Sigmoid colon (tissue), 7 donors: Measurements from ENCODE around the gene EMP3. TPM values are rescaled to one million over a fixed set of nuclear protein-coding genes. Genes with fewer than 3 reads are reported as not detected.

Source experiments
- DNase-seq: peaks from one replicate; pipeline ENCODE4 v3.0.0-alpha.2; 2019
- H3K27ac ChIP-seq, 4 donors: fragments of 200-600 bp; sonication (generic); one replicate each; pipeline ENCODE4 v1.5.1; 2016 to 2019; ENCODE audit warnings: mild to moderate bottlenecking in 1 of 4
- H3K27me3 ChIP-seq, 3 donors: fragments of 200-600 bp; sonication (generic); one replicate each; pipeline ENCODE4 v1.5.1; 2019; ENCODE audit warnings: mild to moderate bottlenecking in 1 of 3
- H3K36me3 ChIP-seq, 4 donors: fragments of 200-600 bp; sonication (generic); one replicate each; pipeline ENCODE4 v1.5.1; 2016 to 2019
- H3K4me1 ChIP-seq, 4 donors: fragments of 200-600 bp; sonication (generic); one replicate each; pipeline ENCODE4 v1.5.1; 2017 to 2019
- H3K4me3 ChIP-seq, 4 donors: fragments of 200-600 bp; sonication (generic); one replicate each; pipeline ENCODE4 v1.5.1; 2017 to 2019; ENCODE audit warnings: mild to moderate bottlenecking in 2 of 4, moderate library complexity in 1 of 4
- H3K9me3 ChIP-seq, 4 donors: fragments of 200-600 bp in 3 of 4; sonication (generic) in 3 of 4; one replicate each; pipeline versions ENCODE4 v1.5.1 to v1.6.1; 2013 to 2019
- EP300 ChIP-seq, 4 donors: sonication (generic); formaldehyde crosslinking; IDR thresholded peaks; one replicate each; pipeline ENCODE4 v1.6.1; 2017; ENCODE audit warnings: antibody characterized with exemption in 4 of 4
- POLR2A ChIP-seq, 2 donors: fragments of 450-650 bp; IDR thresholded peaks; one replicate each; pipeline ENCODE4 v1.6.1; 2016; ENCODE audit warnings: antibody characterized with exemption in 2 of 2, mild to moderate bottlenecking in 2 of 2, moderate library complexity in 2 of 2
- POLR2AphosphoS5 ChIP-seq, 4 donors: sonication (generic); formaldehyde crosslinking; IDR thresholded peaks; one replicate each; pipeline ENCODE4 v1.6.1; 2017; ENCODE audit warnings: antibody characterized with exemption in 4 of 4
- WGBS, 2 donors: extraction: QIAGEN DNeasy Blood & Tissue Kit; methylation state at CpG; one replicate each; pipeline ENCODE4 v1.1.7; 2013; 5-methylcytosine and 5-hydroxymethylcytosine counted together
- intact Hi-C: fragments of 100-400 bp; cut with DNase I; formaldehyde crosslinking; loops from one replicate; pipeline ENCODE4 v1.15.1; 2023
- polyA plus RNA-seq, 3 donors: library from polyadenylated mRNA; stranded (reverse); fragments of 200-250 nt; gene quantifications; one replicate each; pipeline ENCODE4 v1.2.3, GENCODE V29; 2013
- total RNA-seq, 4 donors: library from RNA; depleted of rRNA; stranded (reverse); fragments of >200 nt; gene quantifications; one replicate each; pipeline ENCODE4 v1.1.0, GENCODE V29; 2016
- TF ChIP-seq, protein P1 (sequence below), 4 experiments: fragments of 450-650 bp in 3 of 4; fragments of 200-600 bp in 1 of 4; IDR thresholded peaks; one replicate each; pipeline ENCODE4 v1.5.1; 2016 to 2019; ENCODE audit warnings: antibody characterized with exemption in 4 of 4, mild to moderate bottlenecking in 3 of 4, moderate library complexity in 2 of 4
- donor health status: healthy with polysubstance abuse.
- donor health status: Bipolar disorder and iron deficiency.
- donor health status: healthy.

The EMP3 gene
- total and polyA plus RNA-seq, 7 donors: 21.7 to 77.1 (median 60.4) TPM

DNA sequence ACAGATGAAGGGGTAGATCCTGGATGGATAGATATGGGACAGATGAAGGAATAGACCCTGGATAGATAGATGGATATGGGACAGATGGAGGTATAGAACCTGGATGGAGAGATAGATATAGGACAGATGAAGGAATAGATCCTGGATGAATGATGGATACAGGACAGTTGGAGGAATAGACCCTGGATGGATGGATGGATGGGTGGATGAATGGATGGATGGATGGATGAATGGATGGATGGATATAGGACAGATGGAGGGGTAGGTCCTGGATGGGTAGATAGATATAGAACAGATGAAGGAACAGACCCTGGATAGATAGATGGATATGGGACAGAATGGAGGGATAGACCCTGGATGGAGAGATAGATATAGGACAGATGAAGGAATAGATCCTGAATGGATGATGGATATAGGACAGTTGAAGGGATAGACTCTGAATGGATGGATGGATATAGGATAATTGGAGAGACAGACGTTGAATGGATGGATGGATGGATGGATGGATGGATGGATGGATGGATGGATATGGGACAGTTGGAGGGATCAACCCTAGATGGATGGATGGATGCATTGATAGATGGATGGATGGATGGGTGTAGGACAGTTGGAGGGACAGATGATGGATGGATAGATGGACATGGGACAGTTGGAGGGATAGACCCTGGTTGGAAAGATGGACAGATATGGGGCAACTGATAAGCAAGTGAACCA lies 23.3 kb upstream of the EMP3 start:
- intact Hi-C loops: no loop called here
- H3K9me3 ChIP-seq: no peaks in the 10 kb centered on the region
- H3K36me3 ChIP-seq: no peaks in the 10 kb centered on the region
- no peak overlapping the region for H3K4me3 ChIP-seq
- TF ChIP-seq, protein P1, sequence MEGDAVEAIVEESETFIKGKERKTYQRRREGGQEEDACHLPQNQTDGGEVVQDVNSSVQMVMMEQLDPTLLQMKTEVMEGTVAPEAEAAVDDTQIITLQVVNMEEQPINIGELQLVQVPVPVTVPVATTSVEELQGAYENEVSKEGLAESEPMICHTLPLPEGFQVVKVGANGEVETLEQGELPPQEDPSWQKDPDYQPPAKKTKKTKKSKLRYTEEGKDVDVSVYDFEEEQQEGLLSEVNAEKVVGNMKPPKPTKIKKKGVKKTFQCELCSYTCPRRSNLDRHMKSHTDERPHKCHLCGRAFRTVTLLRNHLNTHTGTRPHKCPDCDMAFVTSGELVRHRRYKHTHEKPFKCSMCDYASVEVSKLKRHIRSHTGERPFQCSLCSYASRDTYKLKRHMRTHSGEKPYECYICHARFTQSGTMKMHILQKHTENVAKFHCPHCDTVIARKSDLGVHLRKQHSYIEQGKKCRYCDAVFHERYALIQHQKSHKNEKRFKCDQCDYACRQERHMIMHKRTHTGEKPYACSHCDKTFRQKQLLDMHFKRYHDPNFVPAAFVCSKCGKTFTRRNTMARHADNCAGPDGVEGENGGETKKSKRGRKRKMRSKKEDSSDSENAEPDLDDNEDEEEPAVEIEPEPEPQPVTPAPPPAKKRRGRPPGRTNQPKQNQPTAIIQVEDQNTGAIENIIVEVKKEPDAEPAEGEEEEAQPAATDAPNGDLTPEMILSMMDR (IDR thresholded peaks at IDR 0.05): no peak
- TF ChIP-seq EP300 (IDR thresholded peaks at IDR 0.05): no peak
- TF ChIP-seq POLR2AphosphoS5 (IDR thresholded peaks at IDR 0.05): no peak
- no peak for TF ChIP-seq POLR2A (IDR thresholded peaks at IDR 0.05)
- WGBS, 2 donors: 96 to 97% methylated on average over 1 of the region's 1 CpG
- no peaks in the 10 kb centered on the region for H3K4me1 ChIP-seq
- H3K27me3 ChIP-seq: no peaks in the 10 kb centered on the region
- no peak overlapping the region for H3K27ac ChIP-seq
- DNase-seq: no peak

GRCh38 chr19:48302600-48302959 lies 22.8 kb upstream of the EMP3 start:
- Histone ChIP-seq H3K27me3 (no peaks in the 10 kb centered on the region), H3K9me3 (no peaks in the 10 kb centered on the region), H3K4me1 (no peaks in the 10 kb centered on the region), H3K36me3 (no peaks in the 10 kb centered on the region), H3K4me3 (no peak overlapping the region), H3K27ac (no peak overlapping the region)
- intact Hi-C loops: no loop called here
- WGBS, 2 donors: 92 to 94% methylated on average over 12 of the region's 12 CpGs
- TF ChIP-seq POLR2AphosphoS5 (IDR thresholded peaks at IDR 0.05): no peak
- TF ChIP-seq, protein P1 (IDR thresholded peaks at IDR 0.05): no peak
- no peak for TF ChIP-seq EP300 (IDR thresholded peaks at IDR 0.05)
- TF ChIP-seq POLR2A (IDR thresholded peaks at IDR 0.05): no peak
- no peak for DNase-seq

- Histone ChIP-seq H3K9me3 (no peaks in the 10 kb centered on the region), H3K4me3 (no peak overlapping the region), H3K27me3 (no peaks in the 10 kb centered on the region), H3K27ac (no peak overlapping the region), H3K36me3 (no peaks in the 10 kb centered on the region), H3K4me1 (no peaks in the 10 kb centered on the region)
- TF ChIP-seq POLR2A (IDR thresholded peaks at IDR 0.05) (no peak), POLR2AphosphoS5 (IDR thresholded peaks at IDR 0.05) (no peak), EP300 (IDR thresholded peaks at IDR 0.05) (no peak)
- TF ChIP-seq, protein P1 (IDR thresholded peaks at IDR 0.05): no peak
- no peak for DNase-seq
- WGBS, 2 donors: 91 to 93% methylated on average over 13 of the region's 13 CpGs
- intact Hi-C loops: no loop called here
Observed at GRCh38 chr19:48303367-48303766, 22.0 kb upstream of the EMP3 start.

DNA sequence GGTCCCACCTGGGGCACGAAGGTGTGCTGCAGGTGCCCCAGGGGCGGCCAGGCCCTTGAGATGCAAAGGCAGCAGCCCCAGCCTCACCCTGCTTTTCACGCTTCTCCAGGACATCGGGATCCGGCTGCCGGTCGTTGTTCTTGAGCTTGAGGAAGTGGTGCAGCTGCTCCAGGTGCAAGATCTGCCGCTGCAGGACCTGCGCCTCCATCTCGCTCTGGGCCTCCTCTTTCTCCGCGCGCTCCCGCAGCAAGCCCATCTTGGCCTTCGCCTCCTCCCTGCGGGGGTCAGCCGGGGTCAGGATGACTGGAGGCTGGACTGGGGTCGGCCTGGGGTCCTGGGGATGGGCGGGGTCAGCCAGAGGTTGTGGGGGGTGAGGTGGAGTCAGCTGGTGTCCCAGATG lies 21.5 kb upstream of the EMP3 start:
- no peaks in the 10 kb centered on the region for H3K27me3 ChIP-seq
- H3K4me1 ChIP-seq: no peaks in the 10 kb centered on the region
- 85 to 88% methylated on average over 19 of the region's 19 CpGs for WGBS, 2 donors
- no peak for DNase-seq
- intact Hi-C loops: no loop called here
- no peaks in the 10 kb centered on the region for H3K9me3 ChIP-seq
- no peaks in the 10 kb centered on the region for H3K36me3 ChIP-seq
- H3K4me3 ChIP-seq: no peak overlapping the region
- H3K27ac ChIP-seq: no peak overlapping the region
- TF ChIP-seq EP300 (IDR thresholded peaks at IDR 0.05) (no peak), POLR2AphosphoS5 (IDR thresholded peaks at IDR 0.05) (no peak)
- TF ChIP-seq, protein P1 (IDR thresholded peaks at IDR 0.05): no peak
